Subcutaneous abdominal adipose tissue (tissue), 5 donors: ENCODE results near the gene SPATA22.
"Not testable (repeated sequence)": the region's sequence is repeated elsewhere in the genome, so short reads cannot be mapped to it uniquely, and the experiment has no call there.

Experiments
- H3K27ac ChIP-seq: one replicate; pipeline ENCODE4 v1.7.0; 2013; ENCODE audit warnings: low read depth, mild to moderate bottlenecking, inconsistent platforms, low read length, moderate library complexity
- H3K27me3 ChIP-seq, 5 donors: one replicate each; pipeline ENCODE4 v1.7.0; 2013; ENCODE audit warnings: low read length in 5 of 5, inconsistent platforms in 1 of 5; ENCODE audit not compliant: control insufficient read depth in 5 of 5, insufficient read depth in 4 of 5
- H3K36me3 ChIP-seq, 5 donors: one replicate each; pipeline ENCODE4 v1.7.0; 2013; ENCODE audit warnings: low read length in 5 of 5; ENCODE audit not compliant: control insufficient read depth in 5 of 5, insufficient read depth in 5 of 5
- H3K4me1 ChIP-seq, 5 donors: one replicate each; pipeline ENCODE4 v1.7.0; 2013; ENCODE audit warnings: low read length in 5 of 5, mild to moderate bottlenecking in 3 of 5, moderate library complexity in 1 of 5; ENCODE audit not compliant: control insufficient read depth in 5 of 5, insufficient read depth in 5 of 5
- H3K4me3 ChIP-seq, 5 donors: one replicate each; pipeline ENCODE4 v1.7.0; 2013; ENCODE audit warnings: low read length in 5 of 5, low read depth in 1 of 5
- H3K9ac ChIP-seq, 5 donors: one replicate each; pipeline ENCODE4 v1.7.0; 2013; ENCODE audit warnings: low read length in 5 of 5, mild to moderate bottlenecking in 4 of 5, moderate library complexity in 3 of 5
- H3K9me3 ChIP-seq, 5 donors: one replicate each; pipeline ENCODE4 v1.7.0; 2013; ENCODE audit warnings: low read length in 5 of 5; ENCODE audit not compliant: control insufficient read depth in 5 of 5
- donor health status: healthy.
- donor health status: healthy.
- donor health status: healthy.
- donor health status: healthy.
- donor health status: healthy.

The SPATA22 gene, protein sequence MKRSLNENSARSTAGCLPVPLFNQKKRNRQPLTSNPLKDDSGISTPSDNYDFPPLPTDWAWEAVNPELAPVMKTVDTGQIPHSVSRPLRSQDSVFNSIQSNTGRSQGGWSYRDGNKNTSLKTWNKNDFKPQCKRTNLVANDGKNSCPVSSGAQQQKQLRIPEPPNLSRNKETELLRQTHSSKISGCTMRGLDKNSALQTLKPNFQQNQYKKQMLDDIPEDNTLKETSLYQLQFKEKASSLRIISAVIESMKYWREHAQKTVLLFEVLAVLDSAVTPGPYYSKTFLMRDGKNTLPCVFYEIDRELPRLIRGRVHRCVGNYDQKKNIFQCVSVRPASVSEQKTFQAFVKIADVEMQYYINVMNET

DNA sequence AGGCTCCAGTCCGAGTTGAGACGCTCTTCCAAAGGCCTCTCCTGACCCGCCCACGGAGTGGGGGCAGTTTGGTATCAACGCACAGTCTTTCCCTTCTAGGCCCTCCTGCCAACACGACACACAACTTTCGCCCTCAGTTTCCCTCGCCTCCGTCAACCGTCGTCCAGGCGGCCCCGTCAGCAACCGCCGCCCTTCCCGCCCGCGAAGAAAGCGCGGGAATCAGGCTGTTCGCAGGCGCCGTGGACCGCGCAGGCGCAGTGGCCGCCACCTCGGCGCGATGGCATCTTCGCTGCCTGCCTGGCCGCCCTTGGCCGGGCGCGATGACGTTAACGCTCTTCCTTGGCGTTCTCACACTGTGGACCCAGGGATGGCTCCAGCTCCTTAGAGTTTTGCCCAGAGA is at the start of gene SPATA22:
TSS of gene SPATA22 (minus strand) at position 221 of the 400 bp plus-strand sequence. CDS start 2,494 bp downstream, outside the sequence.
- Histone ChIP-seq H3K27me3 (no peaks in the 10 kb centered on the region), H3K36me3 (no peaks in the 10 kb centered on the region), H3K9me3 (no peaks in the 10 kb centered on the region), H3K27ac (no peak within 1 kb of the TSS), H3K9ac (no peak within 1 kb of the TSS), H3K4me1 (peaks cover 3 to 28% (median 25%) of the 10 kb centered on the region in 5 donors), H3K4me3 (no peak within 1 kb of the TSS)

DNA sequence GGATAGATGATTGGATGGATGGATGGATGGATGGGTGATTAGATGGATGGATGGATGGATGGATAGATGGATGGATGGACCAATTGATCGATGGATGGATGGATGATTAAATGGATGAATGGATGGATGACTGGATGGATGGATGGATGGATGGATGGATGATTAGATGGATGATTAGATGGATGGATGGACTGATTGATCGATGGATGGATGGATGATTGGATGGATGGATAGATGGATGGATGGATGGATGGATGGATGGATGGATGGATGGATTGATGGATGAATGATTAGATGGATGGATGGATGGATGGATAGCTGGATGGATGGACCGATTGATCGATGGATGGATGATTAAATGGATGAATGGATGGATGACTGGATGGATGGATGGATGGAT is 47.9 kb upstream of the SPATA22 start:
- H3K27ac ChIP-seq, H3K9ac ChIP-seq, H3K27me3 ChIP-seq, H3K36me3 ChIP-seq, H3K9me3 ChIP-seq, H3K4me3 ChIP-seq, H3K4me1 ChIP-seq: not testable (repeated sequence)

DNA sequence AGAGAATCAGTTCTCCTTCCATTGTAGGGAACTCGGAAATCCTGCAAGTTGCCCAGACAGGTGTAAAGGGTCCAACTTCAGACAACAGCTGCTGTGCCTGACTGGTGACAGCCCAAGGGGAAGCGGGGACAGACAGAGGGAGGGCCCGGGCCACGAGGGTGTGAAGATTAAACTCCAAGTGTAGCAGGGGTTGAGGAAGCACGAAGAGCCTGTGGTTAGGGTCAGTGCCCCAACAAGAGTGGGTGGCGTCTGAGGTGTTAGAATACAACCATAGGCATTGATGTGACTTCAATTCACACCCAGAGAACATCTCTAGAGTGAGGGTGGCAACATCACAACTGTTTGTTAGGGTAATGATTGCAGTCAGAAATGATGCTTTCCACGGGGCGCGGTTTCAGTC is 43.3 kb upstream of the SPATA22 start:
- Histone ChIP-seq H3K27ac (no peak overlapping the region), H3K9me3 (no peaks in the 10 kb centered on the region), H3K4me3 (no peak overlapping the region), H3K4me1 (peaks cover 7 to 27% (median 25%) of the 10 kb centered on the region in 5 donors), H3K27me3 (no peaks in the 10 kb centered on the region), H3K36me3 (peaks cover 0 to 7% (median 2%) of the 10 kb centered on the region in 5 donors), H3K9ac (no peak overlapping the region)

DNA sequence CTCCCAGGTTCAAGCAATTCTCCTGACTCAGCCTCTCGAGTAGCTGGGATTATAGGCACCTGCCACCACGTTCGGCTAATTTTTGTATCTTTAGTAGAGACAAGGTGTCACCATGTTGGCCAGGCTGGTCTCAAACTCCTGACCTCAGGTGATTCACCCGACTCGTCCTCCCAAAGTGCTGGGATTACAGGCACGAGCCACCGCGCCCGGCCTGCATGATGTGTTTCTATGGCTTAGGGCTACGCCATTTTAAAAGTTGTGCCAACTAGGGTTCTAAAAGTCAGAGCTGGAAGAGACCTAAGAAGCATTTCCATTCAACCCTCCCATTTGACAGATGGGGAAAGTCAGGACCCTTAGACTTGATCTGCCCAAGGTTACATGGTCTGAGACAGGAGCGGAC is 42.5 kb upstream of the SPATA22 start:
- not testable (repeated sequence) for H3K9ac ChIP-seq, H3K9me3 ChIP-seq, H3K27me3 ChIP-seq, H3K36me3 ChIP-seq, H3K4me3 ChIP-seq, H3K27ac ChIP-seq
- peaks cover 7 to 27% (median 25%) of the 10 kb centered on the region in 5 donors for H3K4me1 ChIP-seq

DNA sequence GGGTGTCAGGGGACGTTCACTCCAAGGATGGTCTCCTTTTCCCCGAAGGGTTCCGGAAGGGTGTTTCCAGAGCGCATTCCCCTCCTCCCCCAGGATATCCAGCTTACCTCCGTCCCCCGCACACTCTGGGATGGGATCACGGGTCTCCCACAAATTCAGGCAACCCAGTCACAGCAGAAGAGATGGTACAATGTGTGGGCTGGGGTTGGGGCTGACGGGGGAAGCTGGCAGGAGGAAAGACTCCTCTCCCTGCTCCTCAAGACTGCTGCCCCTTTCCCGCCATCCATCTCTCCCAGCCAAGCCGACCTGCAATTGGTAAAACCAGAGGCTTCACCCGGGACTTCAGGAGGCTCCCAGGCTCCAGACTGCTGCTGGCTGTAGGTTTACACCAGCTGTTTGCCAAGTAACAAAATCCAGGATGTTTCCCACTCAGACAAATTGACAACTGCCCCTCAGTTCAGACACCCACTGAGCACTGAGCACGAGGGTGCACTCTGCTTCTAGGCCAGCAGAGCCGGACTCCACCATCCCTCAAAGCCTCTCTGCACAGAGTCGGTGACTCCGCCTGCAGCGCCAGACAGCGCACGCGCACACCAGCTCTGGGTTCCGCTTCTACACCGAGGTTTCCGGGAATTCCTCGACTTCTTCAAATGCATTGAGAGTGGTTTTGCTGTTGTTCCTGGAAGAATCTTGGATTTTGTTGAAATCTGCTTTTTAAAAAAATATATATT is 41.9 kb upstream of the SPATA22 start:
- H3K9ac ChIP-seq, result peak overlapping the region in 4 of 5 donors; percentile 26 to 64 (median 53)

DNA sequence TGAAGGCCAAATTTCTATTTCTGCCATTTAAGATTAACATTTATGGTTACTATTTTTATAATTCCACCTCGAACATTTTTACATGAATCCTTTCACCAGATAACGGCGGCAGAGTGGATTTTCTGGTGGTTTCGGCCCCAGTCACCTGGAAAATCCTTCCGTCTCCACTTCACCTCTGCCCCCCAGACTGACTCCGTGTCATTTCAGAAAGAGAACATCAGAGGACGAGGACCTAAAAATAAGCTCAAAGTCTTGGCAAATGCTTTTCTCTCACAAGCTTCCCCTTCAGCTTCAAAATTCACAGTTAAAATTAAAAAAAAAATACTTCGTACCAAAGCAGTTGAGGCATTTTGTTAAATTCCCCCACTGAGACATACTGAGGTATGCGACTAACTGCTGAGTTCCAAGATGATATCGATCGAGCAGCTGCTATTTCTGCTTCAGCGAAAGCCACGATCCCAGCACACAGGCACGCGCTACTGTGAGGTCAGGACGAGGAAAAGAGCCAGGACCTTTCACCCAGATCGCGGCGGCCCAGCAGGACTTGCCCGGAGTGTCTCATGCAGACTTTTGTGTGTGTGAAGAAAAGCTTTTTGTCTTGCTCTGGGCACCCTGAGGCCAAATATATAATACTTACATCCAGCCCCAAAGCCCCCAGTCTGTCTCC is 41.0 kb upstream of the SPATA22 start:
- H3K4me1 ChIP-seq, result peaks cover 7 to 27% (median 25%) of the 10 kb centered on the region in 5 donors
- no peaks in the 10 kb centered on the region for H3K9me3 ChIP-seq
- no peaks in the 10 kb centered on the region for H3K36me3 ChIP-seq
- peak overlapping the region in 4 of 5 donors; percentile 4 to 29 (median 18) for H3K4me3 ChIP-seq
- peak overlapping the region in 4 of 5 donors; percentile 34 to 83 (median 66) for H3K9ac ChIP-seq
- H3K27ac ChIP-seq, result peak overlapping the region; percentile 97
- H3K27me3 ChIP-seq, result no peaks in the 10 kb centered on the region

More for the DNA sequence above, 41.9 kb upstream of the SPATA22 start:
- Histone ChIP-seq H3K4me1 (peaks cover 7 to 27% (median 25%) of the 10 kb centered on the region in 5 donors), H3K27ac (peak overlapping the region; percentile 97), H3K9me3 (no peaks in the 10 kb centered on the region), H3K36me3 (peaks cover 0 to 5% (median 2%) of the 10 kb centered on the region in 5 donors), H3K4me3 (peak overlapping the region in 4 of 5 donors; percentile 1 to 29 (median 13)), H3K27me3 (no peaks in the 10 kb centered on the region)

DNA sequence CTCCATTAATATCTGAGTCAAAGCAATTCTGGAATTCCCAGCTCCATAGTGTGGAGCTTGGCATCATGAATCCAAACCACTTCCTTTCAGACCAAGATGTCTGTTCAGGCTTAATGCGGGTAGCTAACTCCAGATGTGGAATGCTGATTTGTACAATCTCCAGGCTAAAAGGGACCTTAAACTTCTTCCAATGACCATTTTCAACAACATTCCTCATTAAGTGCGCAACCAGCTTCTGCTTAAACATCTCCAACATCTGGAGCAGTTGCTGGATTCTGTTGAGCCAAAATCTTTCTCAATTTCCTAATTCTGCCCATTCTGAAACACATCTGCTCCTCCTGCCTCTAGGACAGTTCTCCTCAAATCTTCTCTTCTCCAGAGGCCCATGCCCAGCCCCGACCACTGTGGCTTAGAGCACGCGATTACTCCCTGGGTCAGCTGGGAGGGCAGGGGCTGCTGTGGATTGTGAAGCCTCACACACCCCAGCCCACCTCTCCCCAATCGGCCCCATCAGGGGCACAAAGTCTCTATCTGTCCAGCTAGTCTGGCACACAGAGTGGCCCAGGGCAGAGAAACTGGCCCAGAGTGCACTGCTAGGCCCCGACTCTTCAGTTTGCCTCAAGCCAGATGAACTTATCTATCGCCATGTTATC is 40.4 kb upstream of the SPATA22 start:
- H3K4me1 ChIP-seq, result peaks cover 7 to 27% (median 25%) of the 10 kb centered on the region in 5 donors
- H3K4me3 ChIP-seq, result peak overlapping the region in 2 of 5 donors; percentile 8 to 15
- H3K9me3 ChIP-seq, result no peaks in the 10 kb centered on the region
- H3K27ac ChIP-seq, result peak overlapping the region; percentile 97
- no peaks in the 10 kb centered on the region for H3K36me3 ChIP-seq
- no peaks in the 10 kb centered on the region for H3K27me3 ChIP-seq
- H3K9ac ChIP-seq, result peak overlapping the region in 4 of 5 donors; percentile 34 to 83 (median 66)

DNA sequence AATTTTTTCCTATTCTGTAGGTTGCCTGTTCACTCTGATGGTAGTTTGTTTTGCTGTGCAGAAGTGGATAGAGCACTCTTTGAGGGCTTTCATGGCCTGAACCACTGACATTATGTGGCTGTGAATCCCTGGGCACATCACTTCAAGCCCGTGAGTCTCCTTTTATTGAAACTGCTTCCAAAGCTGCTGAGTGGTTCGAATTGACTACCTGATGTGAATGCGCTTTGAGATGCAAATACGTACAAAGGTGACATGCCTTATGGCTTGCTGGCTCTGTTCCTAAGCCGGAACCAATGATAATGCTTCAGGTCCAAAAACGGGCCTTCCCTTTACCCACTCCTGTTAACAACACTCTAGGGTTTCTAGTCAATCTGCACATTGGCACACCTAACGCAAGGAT is 38.5 kb upstream of the SPATA22 start:
- H3K27ac ChIP-seq, result no peak overlapping the region
- peaks cover 7 to 27% (median 25%) of the 10 kb centered on the region in 5 donors for H3K4me1 ChIP-seq
- no peak overlapping the region for H3K9ac ChIP-seq
- H3K9me3 ChIP-seq, result no peaks in the 10 kb centered on the region
- no peaks in the 10 kb centered on the region for H3K36me3 ChIP-seq
- no peak overlapping the region for H3K4me3 ChIP-seq
- no peaks in the 10 kb centered on the region for H3K27me3 ChIP-seq

DNA sequence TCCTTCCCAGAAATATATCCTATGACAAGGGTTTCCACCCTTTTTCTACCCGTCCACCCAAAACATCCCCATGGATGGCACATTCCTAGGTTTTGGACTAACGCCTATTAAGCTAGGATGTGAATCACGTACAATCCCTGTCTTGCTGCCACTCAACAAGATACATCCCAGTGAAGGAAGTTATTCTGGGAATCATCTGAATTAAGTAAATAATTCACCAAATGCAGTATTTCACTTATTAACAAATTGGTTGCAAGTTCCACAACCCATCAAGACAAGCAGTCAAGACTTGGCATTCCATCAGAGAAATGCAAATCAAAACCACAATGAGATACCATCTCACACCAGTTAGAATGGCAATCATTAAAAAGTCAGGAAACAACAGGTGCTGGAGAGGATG is 36.2 kb upstream of the SPATA22 start:
- Histone ChIP-seq H3K27me3 (no peaks in the 10 kb centered on the region), H3K36me3 (no peaks in the 10 kb centered on the region), H3K9me3 (no peaks in the 10 kb centered on the region), H3K9ac (no peak overlapping the region), H3K4me1 (peaks cover 0 to 17% (median 15%) of the 10 kb centered on the region in 5 donors), H3K27ac (no peak overlapping the region), H3K4me3 (no peak overlapping the region)
